ENCODE measurements around the gene CYP3A7.
"Not testable (repeated sequence)": the region's sequence is repeated elsewhere in the genome, so short reads cannot be mapped to it uniquely, and the experiment has no call there.

The CYP3A7 gene

GRCh38 chr7:99665312-99666012, 69.5 kb downstream of the CYP3A7 start:
- DNase-seq, result no peak

GRCh38 chr7:99657879-99658278, 77.1 kb downstream of the CYP3A7 start:
- not testable (repeated sequence) for DNase-seq
